Activated CD4-positive, CD25-positive, alpha-beta regulatory T cell (primary cell): ENCODE measurements around the gene LMNTD2.

ENCODE experiments used
- DNase-seq, 4 experiments: peaks; one replicate each; lab custom pipeline; 2025; lab: John Stamatoyannopoulos, UW

The LMNTD2 gene

GRCh38 chr11:560305-561147, at the start of gene LMNTD2, which contains the start of gene RASSF7:
Gene LMNTD2 (minus strand): TSS chr11:560738. CDS start chr11:560716, 22 bp downstream.
Gene RASSF7 (plus strand): TSS chr11:560970. CDS start chr11:561769, 799 bp downstream.
- peak; percentile 93 to 97 (median 97) for DNase-seq

GRCh38 chr11:609341-609811, 48.8 kb upstream of the LMNTD2 start:
- no peak for DNase-seq

- DNase-seq = no peak
Observed at GRCh38 chr11:608791-609251, 48.3 kb upstream of the LMNTD2 start.

- DNase-seq = no peak
Observed at GRCh38 chr11:607971-608659, 47.6 kb upstream of the LMNTD2 start.

- no peak for DNase-seq
Observed at GRCh38 chr11:607020-607780, 46.7 kb upstream of the LMNTD2 start.

- no peak for DNase-seq
Observed at GRCh38 chr11:606245-606644, 45.7 kb upstream of the LMNTD2 start.

GRCh38 chr11:605286-606129, 45.0 kb upstream of the LMNTD2 start:
- DNase-seq = no peak

GRCh38 chr11:603154-603553, 42.6 kb upstream of the LMNTD2 start:
- DNase-seq = no peak

- DNase-seq = no peak
Observed at GRCh38 chr11:601573-602245, 41.2 kb upstream of the LMNTD2 start.

- DNase-seq = no peak
Observed at GRCh38 chr11:598005-598680, 37.6 kb upstream of the LMNTD2 start.

GRCh38 chr11:597166-597725, 36.7 kb upstream of the LMNTD2 start:
- no peak for DNase-seq

GRCh38 chr11:596374-596773, 35.8 kb upstream of the LMNTD2 start:
- no peak for DNase-seq

GRCh38 chr11:595400-595799, 34.9 kb upstream of the LMNTD2 start:
- no peak for DNase-seq

- no peak for DNase-seq
Observed at GRCh38 chr11:593347-593746, 32.8 kb upstream of the LMNTD2 start.

GRCh38 chr11:592918-593317, 32.4 kb upstream of the LMNTD2 start:
- no peak for DNase-seq

GRCh38 chr11:592501-592900, 32.0 kb upstream of the LMNTD2 start:
- DNase-seq = no peak

- no peak for DNase-seq
Observed at GRCh38 chr11:590997-591396, 30.5 kb upstream of the LMNTD2 start.

GRCh38 chr11:589798-590197, 29.3 kb upstream of the LMNTD2 start:
- no peak for DNase-seq

GRCh38 chr11:587978-588380, 27.4 kb upstream of the LMNTD2 start:
- peak; percentile 23 to 52 (median 42) for DNase-seq

- no peak for DNase-seq
Observed at GRCh38 chr11:587546-587945, 27.0 kb upstream of the LMNTD2 start.
